Activated CD4-positive, alpha-beta T cell treated with anti-CD3 and anti-CD28 coated beads, Interleukin-2, amount 50 U/mL, for 1 hour (primary cell): ENCODE measurements around the gene BLOC1S4.
A peak's percentile ranks its signal among the peaks of the same experiment; 100 is the strongest.
"Not testable (repeated sequence)": the region's sequence is repeated elsewhere in the genome, so short reads cannot be mapped to it uniquely, and the experiment has no call there.

Experiments
- DNase-seq: peaks from one replicate; pipeline ENCODE4 v3.0.0-alpha.2; 2020

BLOC1S4 gene, protein sequence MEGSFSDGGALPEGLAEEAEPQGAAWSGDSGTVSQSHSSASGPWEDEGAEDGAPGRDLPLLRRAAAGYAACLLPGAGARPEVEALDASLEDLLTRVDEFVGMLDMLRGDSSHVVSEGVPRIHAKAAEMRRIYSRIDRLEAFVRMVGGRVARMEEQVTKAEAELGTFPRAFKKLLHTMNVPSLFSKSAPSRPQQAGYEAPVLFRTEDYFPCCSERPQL

DNA sequence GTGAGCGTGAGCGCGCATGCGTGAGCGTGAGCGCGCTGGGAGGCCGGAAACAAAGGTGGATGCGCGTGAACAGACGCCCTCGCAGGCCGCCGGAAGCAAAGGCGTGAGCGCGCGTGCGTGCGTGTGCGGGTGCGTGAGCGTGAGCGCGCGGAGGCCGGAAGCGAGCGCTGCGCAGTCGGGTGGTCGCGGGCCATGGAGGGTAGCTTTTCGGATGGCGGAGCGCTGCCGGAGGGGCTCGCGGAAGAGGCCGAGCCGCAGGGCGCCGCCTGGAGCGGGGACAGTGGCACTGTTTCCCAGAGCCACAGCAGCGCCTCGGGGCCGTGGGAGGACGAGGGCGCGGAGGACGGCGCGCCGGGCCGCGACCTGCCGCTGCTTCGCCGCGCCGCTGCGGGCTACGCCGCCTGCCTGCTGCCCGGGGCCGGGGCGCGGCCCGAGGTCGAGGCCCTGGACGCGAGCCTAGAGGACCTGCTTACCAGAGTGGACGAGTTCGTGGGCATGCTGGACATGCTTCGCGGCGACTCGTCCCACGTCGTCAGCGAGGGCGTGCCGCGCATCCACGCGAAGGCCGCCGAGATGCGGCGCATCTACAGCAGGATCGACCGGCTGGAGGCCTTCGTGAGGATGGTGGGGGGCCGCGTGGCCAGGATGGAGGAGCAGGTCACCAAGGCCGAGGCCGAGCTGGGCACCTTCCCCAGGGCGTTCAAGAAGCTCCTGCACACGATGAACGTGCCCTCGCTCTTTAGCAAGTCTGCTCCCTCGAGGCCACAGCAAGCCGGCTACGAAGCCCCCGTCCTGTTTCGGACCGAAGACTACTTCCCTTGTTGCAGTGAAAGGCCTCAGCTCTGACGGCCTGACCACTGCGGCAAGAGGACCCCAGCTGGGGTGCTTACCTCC, at the start of gene BLOC1S4:
BLOC1S4 (plus strand) TSS at position 157 of the 894 bp plus-strand sequence; CDS start at position 193, 36 bp downstream.
- DNase-seq = peak; percentile 84

- DNase-seq = no peak
Measured at GRCh38 chr4:6668391-6668790, 47.6 kb upstream of the BLOC1S4 start.

DNA sequence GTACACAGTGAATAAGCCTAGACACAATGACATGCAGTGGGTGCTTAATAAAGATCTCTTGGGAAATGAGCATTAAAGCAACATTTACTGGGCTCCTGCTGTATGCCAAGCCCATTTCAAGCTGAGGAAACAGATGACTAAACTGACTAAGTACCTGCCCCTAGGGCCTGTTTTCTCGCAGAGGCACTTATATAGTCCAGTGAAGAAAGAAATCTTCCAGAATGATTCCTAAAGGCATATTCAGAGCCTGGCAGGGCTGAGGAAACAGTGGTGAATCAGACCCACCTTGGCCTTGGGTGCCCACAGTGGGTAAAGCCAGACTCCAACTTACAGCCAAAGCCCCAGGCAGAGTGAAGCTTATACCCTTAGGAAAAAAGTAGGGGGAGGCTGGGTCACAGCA, 44.3 kb upstream of the BLOC1S4 start:
- no peak for DNase-seq

DNA sequence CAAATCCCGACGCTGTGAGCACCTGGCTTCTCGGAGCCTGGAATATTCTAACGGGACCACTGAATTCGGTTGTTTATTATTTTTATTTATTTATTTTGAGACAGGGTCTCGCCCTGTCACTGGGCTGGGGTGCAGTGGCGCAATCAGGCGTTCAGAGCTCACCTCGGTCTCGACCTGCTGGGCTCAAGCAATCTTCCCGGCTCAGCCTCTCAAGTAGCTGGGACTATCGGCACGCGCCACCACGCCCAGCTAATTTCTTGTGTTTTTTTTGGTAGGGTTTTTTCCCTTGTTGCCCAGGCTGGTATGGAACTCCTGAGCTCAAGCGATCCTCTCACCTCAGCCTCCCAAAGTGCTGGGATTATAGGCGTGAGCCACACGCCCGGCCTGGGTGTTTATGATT, 43.8 kb upstream of the BLOC1S4 start:
- no peak for DNase-seq

DNA sequence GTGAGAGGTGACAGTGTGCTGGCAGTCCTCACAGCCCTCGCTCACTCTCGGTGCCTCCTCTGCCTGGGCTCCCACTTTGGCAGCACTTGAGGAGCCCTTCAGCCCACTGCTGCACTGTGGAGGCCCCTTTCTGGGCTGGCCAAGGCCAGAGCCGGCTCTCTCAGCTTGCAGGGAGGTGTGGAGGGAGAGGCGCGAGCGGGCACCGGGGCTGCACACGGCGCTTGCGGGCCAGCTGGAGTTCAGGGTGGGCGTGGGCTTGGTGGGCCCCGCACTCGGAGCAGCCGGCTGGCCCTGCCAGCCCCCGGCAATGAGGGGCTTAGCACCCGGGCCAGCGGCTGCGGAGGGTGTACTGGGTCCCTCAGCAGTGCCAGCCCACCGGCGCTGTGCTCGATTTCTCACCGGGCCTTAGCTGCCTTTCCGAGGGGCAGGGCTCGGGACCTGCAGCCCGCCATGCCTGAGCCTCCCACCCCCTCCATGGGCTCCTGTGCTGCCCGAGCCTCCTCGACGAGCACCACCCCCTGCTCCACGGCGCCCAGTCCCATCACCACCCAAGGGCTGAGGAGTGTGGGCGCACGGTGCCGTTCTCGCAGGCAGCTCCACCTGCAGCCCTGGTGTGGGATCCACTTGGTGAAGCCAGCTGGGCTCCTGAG, 43.3 kb upstream of the BLOC1S4 start:
- not testable (repeated sequence) for DNase-seq

- DNase-seq = peak; percentile 30
Measured at GRCh38 chr4:6673191-6673659, 42.7 kb upstream of the BLOC1S4 start.

DNA sequence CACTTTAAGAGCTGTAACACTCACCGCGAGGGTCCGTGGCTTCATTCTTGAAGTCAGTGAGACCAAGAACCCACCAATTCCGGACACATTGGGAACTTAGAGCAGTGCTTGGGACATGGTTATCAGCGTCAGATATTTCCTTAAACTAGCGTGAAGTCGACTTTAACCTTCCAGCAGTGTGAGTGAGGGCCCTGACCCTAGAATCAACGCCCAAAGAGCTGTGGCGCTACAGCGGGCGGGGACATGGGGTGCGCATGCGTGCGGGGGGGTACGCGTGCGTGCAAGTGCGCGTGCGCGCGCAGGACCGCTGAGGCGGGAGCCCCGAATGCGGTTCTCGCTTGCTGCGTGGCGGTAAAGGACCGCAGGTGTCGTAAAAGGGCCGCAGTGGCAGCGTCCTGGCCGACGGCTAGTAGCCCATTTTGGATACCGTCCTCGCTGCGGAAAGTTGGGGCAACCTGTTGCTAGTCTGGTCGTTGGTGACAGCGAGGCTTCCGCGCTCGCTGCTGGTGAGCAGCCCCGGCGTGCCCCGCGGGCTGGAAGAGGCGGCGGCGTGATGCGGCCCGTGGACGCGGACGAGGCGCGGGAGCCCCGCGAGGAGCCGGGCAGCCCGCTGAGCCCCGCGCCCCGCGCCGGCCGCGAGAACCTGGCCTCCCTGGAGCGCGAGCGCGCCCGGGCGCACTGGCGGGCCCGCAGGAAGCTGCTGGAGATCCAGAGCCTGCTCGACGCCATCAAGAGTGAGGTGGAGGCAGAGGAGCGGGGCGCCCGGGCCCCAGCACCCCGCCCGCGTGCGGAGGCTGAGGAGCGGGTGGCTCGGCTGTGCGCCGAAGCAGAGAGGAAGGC, 42.1 kb upstream of the BLOC1S4 start:
- peak; percentile 94 for DNase-seq

DNA sequence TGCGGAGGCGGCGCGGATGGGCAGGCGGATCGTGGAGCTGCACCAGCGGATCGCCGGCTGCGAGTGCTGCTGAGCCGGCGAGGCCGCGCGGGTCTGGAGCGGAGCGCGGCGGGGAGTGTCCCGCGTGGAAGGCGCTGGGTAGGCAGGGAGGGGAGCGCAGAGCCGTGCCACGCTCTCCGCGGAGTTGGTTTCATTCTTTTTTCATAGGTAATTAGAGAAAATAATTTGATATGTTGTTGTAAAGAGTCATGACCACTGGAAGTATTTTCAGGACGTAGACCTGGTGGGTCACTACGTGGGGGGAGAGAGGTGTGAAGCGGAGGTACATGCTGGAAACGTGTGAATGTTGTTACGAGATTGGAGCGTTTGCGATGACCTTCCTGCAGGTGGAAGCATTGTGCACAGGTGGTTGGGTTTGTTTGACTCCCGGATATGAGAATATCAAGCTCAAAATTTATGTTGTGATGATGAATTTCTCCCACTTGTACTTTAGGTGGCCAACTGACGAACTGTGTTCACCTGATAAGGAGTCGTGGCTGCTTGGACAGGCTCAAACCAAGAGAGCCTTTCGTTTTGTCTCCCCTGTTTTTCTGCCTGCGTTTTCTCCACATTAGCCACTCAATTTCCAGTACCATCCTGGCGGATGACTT, 41.3 kb upstream of the BLOC1S4 start:
- DNase-seq = peak; percentile 62

DNA sequence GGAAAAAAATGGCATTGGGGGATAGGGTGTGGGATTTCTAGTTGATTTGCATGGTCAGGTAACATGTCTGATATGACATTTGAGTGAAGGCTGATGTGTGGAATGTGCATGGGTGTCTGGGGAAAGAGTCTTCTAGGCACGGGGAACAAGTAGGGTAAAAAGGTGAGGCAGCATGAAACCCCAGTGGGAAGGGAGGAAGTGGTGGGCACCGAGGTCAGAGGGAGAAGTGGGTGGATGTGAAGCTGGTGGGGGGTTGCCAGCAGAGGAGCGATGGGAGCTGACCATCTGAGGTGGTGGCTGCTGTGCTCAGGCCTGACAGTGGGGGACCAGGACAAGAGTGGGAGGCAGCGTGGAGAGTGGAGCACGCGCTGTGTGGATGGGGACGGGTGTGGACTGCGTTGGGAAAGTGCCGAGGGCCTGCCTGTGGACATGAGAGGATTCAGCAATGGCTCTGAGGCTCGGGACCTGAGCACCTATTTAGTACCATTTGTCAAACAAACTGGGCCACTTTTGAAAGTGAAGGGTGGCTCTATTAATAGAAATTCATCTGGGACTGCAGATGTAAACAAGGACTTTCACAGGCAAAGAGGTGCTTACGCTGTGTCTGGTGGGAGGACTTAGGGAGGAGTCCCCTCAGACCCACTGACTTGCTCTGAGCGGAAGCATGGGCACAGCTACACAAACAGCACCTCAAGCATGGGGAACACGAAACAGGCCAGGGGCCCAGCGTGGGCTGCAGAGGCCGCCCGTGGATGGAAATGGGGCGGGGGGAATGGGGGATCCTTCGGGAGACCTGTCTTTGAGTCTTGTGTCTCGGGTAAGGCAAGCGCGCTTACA, 39.0 kb upstream of the BLOC1S4 start:
- DNase-seq = no peak

DNA sequence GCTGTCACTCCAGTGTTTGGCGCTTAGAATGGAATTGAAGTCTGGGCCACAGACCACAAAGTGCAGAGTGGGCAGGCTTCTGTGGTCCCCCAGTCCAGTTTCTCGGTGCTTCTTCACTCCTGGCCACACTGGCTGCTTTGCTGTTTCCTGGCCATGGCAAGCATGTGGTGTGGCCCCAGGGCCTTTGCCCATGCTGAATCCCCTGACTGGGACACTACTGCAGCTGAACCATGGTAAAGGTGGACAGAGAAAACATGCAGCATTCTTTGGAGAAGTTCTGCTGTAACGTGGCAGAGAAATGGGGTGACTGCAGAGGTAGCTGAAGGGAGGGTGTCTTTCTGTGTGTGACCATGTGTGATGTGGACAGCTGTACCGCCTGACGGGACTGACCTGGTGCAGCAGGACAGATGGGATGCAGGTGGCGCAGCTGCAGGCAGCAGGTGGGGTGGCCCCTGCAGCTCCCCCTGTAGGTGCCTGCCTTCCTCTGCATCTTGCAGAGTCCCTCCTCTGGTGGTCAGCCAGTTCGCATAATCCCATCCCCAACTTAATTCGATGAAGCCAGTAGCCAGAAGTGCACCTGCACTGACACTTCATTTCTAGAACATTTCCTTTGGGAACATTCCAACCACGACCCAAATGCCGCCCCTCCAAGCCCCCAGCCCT, 35.5 kb upstream of the BLOC1S4 start:
- DNase-seq = no peak

DNA sequence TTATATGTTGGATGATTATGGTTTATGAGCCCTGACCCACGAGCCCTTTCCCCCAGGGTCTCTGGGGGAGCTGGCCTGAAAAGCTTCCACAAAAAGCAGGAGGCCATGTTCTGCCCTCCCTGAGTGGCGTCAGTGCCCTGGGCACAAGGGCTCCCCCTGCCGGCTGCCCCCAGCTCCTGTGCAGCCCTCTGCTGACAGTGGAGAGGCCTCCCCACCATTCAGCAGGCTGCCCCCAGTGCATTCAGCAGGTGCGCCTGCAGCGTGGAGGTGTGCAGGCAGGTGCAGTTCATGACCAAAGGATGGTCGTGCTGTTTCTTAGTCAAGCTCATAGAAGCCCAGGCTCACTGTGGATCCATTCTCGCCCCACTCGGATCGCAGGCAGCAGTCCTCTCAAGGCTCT, 34.8 kb upstream of the BLOC1S4 start:
- no peak for DNase-seq

DNA sequence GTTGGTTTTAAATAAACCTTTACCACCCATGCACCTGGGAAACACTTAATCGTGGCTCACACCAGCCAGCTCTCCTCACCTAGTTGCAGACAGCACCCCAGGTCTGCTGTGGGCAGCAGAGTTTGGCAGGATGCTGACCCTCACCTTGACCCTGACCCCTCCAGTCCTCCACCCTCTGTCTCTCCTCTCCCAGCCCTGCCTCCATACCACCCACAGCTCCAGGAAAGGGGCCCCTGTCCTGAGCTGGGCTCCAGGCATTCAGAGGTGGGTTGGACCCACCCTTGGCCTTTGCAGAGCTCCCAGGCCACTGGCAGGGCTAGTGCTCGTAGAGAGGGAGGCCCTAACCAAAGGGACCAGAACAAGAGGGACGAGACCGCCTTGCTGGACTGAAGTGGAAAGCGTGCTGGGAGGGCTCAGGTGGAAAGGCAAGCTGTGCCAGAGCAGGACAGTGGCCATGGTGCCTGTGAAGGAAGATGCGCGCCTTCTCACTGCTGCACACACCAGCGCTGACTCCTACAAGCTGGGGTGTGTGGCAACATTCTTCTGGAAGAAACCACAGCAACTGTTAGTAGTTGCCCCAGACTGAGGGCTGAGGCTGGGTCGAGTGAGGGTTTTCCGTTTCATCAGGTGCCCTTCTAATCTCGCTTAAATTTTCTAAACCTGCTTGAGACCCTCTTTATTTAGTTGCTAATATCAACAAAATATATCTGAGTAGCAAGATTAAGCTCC, 32.9 kb upstream of the BLOC1S4 start:
- DNase-seq = no peak

DNA sequence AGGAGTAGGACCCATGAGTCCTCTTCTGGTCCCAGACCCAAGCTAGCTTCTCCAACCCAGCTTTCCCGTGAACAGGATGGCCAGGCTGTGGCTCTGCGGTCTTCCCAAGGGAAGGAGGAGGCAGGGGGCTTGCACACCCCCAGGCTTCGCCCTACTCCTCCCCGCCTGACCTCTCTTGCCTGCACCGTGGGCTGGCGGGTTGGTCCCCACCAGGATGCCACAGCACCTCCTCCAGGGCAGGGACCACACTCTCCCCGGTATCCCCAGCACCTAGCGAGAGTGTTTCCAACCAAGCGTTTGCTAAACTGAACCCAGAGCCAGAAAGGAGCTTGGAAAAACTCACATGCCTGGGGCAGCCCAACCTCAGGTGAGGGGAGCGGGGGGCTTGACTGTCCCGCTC, 31.3 kb upstream of the BLOC1S4 start:
- no peak for DNase-seq

DNA sequence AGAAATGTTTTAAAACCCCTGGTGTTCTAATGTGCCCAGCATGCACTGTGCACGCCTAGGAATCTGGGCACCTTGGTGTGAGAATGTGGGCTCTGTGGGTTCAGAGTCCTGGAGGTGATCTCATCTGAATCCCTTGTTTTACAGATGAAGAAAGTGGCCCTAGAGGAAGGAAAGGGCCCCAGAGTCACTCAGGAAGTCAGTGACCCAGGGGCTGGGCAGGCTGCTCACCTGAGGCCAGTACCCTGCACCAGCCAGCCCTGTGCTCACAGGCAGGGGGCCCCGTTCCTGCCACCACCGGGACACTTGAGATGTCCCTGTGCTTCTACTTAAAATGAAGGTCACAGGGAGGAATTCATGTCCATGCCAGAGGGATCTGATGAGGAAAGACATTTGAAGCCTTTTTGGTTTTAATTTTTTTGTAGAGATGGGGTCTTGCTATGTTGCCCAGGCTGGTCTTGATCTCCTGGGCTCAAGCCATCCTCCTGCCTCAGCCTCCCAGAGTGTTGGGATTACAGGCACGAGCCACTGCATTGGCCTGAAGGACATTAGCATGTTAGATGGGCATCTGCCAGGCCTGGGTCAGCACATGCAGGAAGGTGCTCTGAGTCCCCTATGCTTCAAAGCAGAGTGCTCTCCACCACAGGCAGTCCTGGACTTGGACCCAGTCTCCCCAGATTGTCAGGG, 29.7 kb upstream of the BLOC1S4 start:
- DNase-seq = no peak

DNA sequence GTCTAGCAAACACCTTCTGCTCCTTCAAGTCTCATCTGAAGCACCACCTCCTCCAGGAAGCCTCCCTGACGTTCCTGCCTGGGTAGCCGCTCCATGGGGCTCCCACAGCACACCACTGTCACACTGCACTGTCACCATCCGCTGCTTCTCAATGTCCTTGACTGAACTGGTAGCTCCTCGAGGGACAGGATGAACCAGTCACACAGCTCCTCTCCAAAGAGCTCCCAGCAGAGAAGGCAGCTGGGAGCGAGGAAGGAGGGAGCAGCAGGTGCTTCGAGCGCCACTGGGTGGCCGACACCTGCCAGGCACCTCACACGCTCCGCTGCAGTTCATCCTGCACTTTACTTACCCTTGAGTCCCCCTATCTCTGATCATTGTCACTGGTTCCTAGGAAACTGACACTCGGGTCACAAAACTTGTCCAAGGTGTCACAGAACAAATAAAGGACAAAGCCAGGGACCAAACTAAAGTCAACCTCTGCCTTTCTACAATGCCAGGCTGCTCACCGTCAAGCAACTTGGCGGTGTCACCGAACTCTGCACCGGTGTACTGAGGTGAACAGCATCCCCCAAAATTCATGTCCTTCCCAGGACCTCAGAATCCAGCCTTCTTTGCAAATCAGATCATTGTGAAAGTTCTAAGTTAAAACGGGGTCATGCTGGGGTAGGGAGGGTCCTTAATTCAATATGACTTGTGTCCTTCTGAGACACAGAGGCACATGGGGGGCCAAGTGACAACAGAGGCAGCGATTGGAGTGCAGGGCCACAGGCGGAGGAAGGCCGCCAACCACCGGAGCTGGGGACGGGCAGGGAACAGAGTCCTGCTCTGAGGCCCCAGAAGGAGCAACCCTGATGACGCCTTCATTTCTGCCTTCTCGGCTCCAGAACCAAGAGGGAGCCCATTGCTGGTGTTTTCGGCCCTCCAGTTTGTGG, 27.8 kb upstream of the BLOC1S4 start:
- DNase-seq = no peak

DNA sequence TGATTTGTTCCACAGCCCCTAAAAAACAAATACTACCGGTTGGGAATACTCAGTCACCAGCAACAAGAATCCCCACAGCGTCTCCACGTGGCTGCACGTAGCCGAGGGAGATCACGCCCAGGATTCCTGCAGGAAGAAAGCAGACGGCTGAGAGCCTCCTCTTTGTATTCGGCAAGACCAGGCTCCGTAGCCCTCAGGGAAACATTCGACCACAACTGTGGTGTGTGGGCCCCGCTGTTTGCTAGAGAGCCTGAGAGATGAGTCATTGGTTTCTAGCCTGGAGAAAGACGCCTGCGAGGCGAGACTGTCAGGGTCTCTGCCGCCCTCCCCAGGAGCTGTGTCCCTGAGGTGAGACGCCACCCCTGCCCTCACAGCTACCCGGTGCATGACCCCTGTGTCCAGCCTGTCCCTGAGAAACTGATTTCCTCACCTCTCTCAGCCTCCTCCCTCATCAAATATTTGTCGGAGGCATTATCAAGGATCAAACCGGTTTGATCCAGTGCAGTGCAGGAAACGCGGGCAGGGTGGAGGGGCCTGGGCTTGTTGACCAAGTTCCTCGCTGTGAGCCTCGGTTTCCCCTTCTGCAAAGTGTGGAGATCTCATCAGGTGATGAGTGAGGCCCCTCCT, 27.0 kb upstream of the BLOC1S4 start:
- peak; percentile 69 for DNase-seq

GRCh38 chr4:6689506-6689960, 26.4 kb upstream of the BLOC1S4 start:
- no peak for DNase-seq

DNA sequence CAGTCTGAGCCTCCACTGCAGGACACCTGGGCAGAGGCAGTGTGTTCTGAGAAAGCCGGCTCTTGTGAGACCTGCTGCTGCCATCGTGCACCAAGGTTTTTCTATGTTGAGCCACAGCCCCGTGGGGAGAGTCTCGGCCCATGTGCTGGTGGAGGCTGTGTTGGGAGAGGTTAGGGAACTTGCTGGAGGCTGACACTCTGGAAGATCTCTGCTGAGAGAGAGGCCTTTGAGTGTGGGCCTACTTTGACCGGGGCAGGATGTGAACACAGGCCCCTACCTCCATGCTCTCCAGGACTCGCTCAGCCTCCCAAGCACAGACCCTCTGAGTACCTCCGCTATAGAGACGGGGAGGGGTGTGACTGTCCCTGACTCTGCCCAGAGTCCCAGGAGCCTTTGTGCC, 23.6 kb upstream of the BLOC1S4 start:
- DNase-seq = no peak
